ENCODE measurements around the gene EID2. TPM values are rescaled to one million over a fixed set of nuclear protein-coding genes. Genes with fewer than 3 reads are reported as not detected.
A peak's percentile ranks its signal among the peaks of the same experiment; 100 is the strongest.

Gene EID2
- total and polyA plus RNA-seq, 2 of the 13 experiments (the other 11 are each of a cell fraction or from before 2014, with no cell fraction given): 3.7 to 14.1 TPM

GRCh38 chr19:39539518-39540332 is at the start of gene EID2 (continued):
- TF ChIP-seq LRRFIP1 (CRISPR knock-in tag; conservative IDR thresholded peaks at IDR 0.05): no peak
- TF ChIP-seq YY1 (IDR thresholded peaks at IDR 0.05; ENCODE audit: insufficient read depth, insufficient replicate concordance, low read depth, low read length): peak; percentile 82
- peak; percentile 87 for TF ChIP-seq ZFP90 (CRISPR knock-in tag; IDR thresholded peaks at IDR 0.05; ENCODE audit: borderline replicate concordance)
- TF ChIP-seq ZNF770 (CRISPR knock-in tag; IDR thresholded peaks at IDR 0.05): no peak
- no peak for TF ChIP-seq BRF2 (CRISPR knock-in tag; IDR thresholded peaks at IDR 0.05)
- no peak for TF ChIP-seq SIN3B (IDR thresholded peaks at IDR 0.05; ENCODE audit: low read length)
- TF ChIP-seq KLF15 (CRISPR knock-in tag; IDR thresholded peaks at IDR 0.05; ENCODE audit: borderline replicate concordance): no peak; the same call in 1 of the 2 replicates
- no peak for TF ChIP-seq NFKBIZ (CRISPR knock-in tag; IDR thresholded peaks at IDR 0.05)
- TF ChIP-seq ZNF710 (CRISPR knock-in tag; IDR thresholded peaks at IDR 0.05; ENCODE audit: borderline replicate concordance): no peak
- TF ChIP-seq FOSL2 (CRISPR knock-in tag; IDR thresholded peaks at IDR 0.05): no peak
- TF ChIP-seq ZC3H13 (CRISPR knock-in tag; IDR thresholded peaks at IDR 0.05): no peak
- TF ChIP-seq THAP9 (CRISPR knock-in tag; IDR thresholded peaks at IDR 0.05; ENCODE audit: borderline replicate concordance): peak; percentile 33; the same call in 1 of the 2 replicates
- no peak for TF ChIP-seq ZXDC (CRISPR knock-in tag; IDR thresholded peaks at IDR 0.05)

Measured in HepG2 (cell line).